ACC112 (cell line): Measurements from ENCODE around the gene CIAPIN1.
"Not testable (repeated sequence)": the region's sequence is repeated elsewhere in the genome, so short reads cannot be mapped to it uniquely, and the experiment has no call there.

Experiments
- H2AFZ ChIP-seq: fragments of 200-600 bp; sonication (generic); one replicate; pipeline ENCODE4 v1.6.0; 2017; ENCODE audit warnings: antibody characterized with exemption, low read length; ENCODE audit not compliant: unreplicated experiment
- H3K27ac ChIP-seq: fragments of 200-600 bp; sonication (generic); 2 replicates; pipeline ENCODE4 v1.5.1; 2014; ENCODE audit warnings: low read depth, mild to moderate bottlenecking, antibody characterized with exemption, low read length, moderate library complexity
- H3K27me3 ChIP-seq: fragments of 200-600 bp; sonication (generic); 2 replicates; pipeline ENCODE4 v1.6.1; 2014; ENCODE audit warnings: mild to moderate bottlenecking, antibody characterized with exemption, low read length, moderate library complexity, mixed read lengths; ENCODE audit not compliant: insufficient read depth
- H3K36me3 ChIP-seq: fragments of 200-600 bp; sonication (generic); 2 replicates; pipeline ENCODE4 v1.6.1; 2016; ENCODE audit warnings: mild to moderate bottlenecking, antibody characterized with exemption, low read length, moderate library complexity, mixed read lengths; ENCODE audit not compliant: insufficient read depth
- H3K4me1 ChIP-seq: fragments of 200-600 bp; sonication (generic); one replicate; pipeline ENCODE4 v1.6.1; 2016; ENCODE audit warnings: low read length, mixed read lengths; ENCODE audit not compliant: insufficient read depth, unreplicated experiment, control insufficient read depth
- H3K4me3 ChIP-seq: fragments of 200-600 bp; sonication (generic); 2 replicates; pipeline ENCODE4 v1.5.1; 2014; ENCODE audit warnings: mild to moderate bottlenecking, low read depth, low read length
- H3K79me2 ChIP-seq: fragments of 200-600 bp; sonication (generic); one replicate; pipeline ENCODE4 v1.6.0; 2016; ENCODE audit warnings: low read length; ENCODE audit not compliant: control insufficient read depth, unreplicated experiment, insufficient read depth

The CIAPIN1 gene

DNA sequence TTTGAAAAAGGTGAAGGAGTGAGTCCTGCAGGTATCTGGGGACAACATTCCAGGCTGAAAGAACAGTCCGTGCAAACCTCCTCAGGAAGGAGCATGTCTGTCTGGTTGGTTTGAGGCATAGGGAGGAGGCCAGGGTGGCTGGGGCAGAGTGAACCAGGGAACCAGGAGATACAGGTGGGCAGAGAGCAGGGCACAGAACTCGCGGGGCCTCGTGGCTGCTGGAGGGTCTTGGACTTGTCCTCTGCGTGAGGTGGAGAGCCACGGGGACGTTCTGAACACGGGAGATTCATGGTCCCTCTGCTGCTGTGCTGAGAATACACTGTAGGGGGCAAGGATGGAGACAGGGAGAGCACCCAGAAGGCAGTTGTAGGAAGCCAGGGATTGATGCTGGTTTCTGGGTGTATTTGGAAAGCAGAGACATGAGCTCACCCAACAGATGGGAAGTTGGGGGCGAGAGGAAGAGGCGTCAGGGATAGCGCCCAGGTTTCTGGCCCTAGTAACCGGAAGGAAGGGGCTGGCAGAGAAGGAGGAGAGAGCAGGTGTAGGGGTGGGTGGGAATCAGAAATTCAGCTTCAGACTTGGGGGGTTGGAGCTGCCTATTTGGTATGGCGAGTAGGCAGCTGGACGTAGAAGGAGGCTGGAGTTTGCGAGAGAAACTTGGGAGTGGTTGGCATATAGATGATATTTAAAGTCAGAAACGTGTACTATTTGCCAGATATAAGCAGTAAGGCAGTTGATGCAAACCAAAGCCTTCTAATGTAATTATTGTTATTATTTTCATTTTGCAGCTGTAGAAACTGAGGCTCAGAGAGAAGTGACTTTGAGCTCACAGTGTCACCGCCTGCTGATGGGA, 43.0 kb downstream of the CIAPIN1 start, which contains the start of gene CCL17:
CCL17 (plus strand) TSS at position 803 of the 853 bp plus-strand sequence. CDS start 9,166 bp downstream, outside the sequence.
- no peak within 1 kb of the TSS for H3K4me3 ChIP-seq
- H3K36me3 ChIP-seq = no peaks in the 10 kb centered on the region
- no peaks in the 10 kb centered on the region for H3K4me1 ChIP-seq
- no peak within 1 kb of the TSS for H2AFZ ChIP-seq
- peaks cover 24% of the 10 kb centered on the region for H3K27me3 ChIP-seq
- H3K79me2 ChIP-seq = no peaks in the 10 kb centered on the region
- H3K27ac ChIP-seq = no peak within 1 kb of the TSS

DNA sequence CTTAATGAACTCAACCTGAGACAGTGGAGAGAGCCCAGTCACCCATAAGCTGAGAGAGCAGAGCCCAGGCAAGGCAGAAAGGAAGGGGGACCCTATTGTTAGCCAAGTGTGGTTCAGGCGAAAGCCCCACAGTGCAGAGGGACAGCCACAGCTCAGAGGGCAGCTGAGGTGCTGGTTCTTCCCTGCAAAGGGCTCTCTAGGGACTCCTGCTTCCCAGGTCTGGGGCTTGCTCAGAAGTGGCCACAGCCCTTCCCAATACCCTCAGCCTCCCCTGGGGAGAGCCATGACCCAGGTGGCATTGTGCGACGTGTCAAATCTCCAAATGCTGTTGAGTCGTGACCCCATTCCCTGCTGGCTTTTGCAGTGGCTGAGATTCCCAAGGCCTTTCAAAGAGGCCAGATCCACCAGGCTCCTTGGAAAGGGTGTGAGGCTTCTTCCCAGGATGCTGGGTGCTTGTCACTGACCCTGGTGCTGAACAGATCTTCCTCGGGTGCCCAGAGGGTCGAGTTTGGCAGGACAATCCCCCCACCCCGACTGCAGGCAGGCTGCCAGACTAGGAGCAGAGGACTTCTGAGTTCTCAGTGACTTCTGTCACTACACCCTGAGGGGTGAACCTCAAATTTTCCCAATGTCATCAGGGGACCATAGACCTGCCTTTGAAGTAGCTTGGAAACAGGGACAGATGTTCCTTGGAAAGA, 45.1 kb downstream of the CIAPIN1 start:
- H3K36me3 ChIP-seq = no peaks in the 10 kb centered on the region

DNA sequence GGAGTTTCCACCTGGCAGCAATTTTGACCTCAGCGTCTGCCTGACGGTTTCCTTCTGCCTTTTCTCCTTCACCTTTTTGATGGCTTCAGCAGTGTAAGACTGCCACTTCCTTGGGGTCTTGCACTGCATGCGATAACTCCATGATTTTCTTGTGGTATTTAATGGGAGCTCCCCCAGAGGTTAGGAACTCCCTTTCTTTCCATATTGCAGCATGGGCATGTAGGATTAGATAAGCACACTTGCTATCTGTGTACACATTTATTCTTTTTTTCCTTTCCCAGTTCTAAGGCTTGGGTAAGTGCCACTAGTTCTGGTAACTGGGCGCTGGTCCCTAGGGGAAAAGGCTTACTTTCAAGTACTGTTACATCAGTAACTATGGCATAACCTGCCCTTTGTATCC, 49.7 kb downstream of the CIAPIN1 start:
- not testable (repeated sequence) for H3K79me2 ChIP-seq, H3K4me1 ChIP-seq, H2AFZ ChIP-seq, H3K4me3 ChIP-seq, H3K36me3 ChIP-seq, H3K27ac ChIP-seq
- peaks cover 22% of the 10 kb centered on the region for H3K27me3 ChIP-seq

More for the DNA sequence above, 45.1 kb downstream of the CIAPIN1 start:
- Histone ChIP-seq H2AFZ (no peak overlapping the region), H3K4me1 (no peaks in the 10 kb centered on the region), H3K27ac (no peak overlapping the region), H3K4me3 (no peak overlapping the region), H3K79me2 (no peaks in the 10 kb centered on the region), H3K27me3 (peaks cover 14% of the 10 kb centered on the region)

DNA sequence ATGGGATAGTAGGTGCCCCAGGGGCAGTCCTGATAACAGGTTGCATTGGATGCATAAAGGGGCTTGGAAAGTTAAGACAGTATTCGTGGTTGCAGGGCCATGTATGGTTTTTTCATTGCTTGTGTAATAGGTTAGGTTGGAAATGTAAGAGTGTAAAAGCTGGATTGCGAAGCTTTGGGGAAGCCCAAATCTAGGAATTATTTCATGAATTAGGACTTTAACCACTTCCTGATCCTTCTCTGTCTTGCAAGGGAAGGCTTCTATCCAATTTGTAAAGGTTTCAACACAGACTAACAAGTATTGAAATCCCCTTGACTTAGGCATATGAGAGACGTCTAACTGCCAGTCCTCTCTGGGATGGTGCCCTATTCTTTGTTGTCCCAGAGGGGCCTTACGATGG, 50.4 kb downstream of the CIAPIN1 start:
- Histone ChIP-seq H2AFZ (no peak overlapping the region), H3K4me1 (no peaks in the 10 kb centered on the region), H3K27ac (no peak overlapping the region), H3K36me3 (no peaks in the 10 kb centered on the region), H3K79me2 (no peaks in the 10 kb centered on the region), H3K4me3 (no peak overlapping the region), H3K27me3 (peaks cover 23% of the 10 kb centered on the region)

DNA sequence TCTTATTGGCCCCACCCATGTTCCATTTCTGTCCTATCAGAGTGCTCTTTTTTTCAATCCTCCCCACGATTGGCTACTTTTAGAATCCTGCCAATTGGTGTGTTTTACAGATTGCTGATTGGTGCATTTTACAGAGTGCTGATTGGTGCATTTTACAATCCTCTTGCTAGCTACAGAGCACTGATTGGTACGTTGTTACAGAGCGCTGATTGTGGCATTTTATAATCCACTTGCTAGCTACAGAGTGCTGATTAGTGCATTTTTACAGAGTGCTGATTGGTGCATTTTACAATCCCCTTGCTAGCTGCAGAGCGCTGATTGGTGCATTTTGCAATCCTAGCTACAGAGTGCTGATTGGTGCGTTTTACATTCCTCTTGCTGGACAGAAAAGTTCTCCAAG, 52.2 kb downstream of the CIAPIN1 start:
- Histone ChIP-seq H2AFZ (no peak overlapping the region), H3K79me2 (no peaks in the 10 kb centered on the region), H3K36me3 (no peaks in the 10 kb centered on the region), H3K27me3 (peaks cover 34% of the 10 kb centered on the region), H3K4me1 (no peaks in the 10 kb centered on the region), H3K4me3 (no peak overlapping the region), H3K27ac (no peak overlapping the region)

DNA sequence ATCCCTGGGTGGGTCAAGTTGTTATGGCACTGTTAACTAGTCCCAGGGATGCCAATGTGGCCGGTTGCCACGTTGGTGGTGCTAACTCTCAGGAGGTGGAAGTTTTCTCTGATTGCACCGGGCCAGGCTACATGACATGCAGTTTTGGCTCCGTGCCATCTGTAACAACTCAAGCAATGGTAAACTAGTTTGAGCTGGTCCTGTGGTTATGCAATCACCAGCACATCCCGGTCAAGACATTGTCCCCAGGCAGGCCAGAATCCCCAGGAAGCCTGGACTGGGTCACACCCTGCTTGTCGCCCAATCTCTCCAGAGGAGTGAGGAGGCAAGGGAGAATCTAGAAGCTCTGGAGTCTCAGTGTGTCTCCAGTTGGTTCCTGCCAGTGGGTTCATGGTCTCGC, 52.7 kb downstream of the CIAPIN1 start:
- Histone ChIP-seq H3K27me3 (peaks cover 33% of the 10 kb centered on the region), H3K36me3 (no peaks in the 10 kb centered on the region), H3K27ac (no peak overlapping the region), H3K79me2 (no peaks in the 10 kb centered on the region), H2AFZ (no peak overlapping the region), H3K4me1 (no peaks in the 10 kb centered on the region), H3K4me3 (no peak overlapping the region)

DNA sequence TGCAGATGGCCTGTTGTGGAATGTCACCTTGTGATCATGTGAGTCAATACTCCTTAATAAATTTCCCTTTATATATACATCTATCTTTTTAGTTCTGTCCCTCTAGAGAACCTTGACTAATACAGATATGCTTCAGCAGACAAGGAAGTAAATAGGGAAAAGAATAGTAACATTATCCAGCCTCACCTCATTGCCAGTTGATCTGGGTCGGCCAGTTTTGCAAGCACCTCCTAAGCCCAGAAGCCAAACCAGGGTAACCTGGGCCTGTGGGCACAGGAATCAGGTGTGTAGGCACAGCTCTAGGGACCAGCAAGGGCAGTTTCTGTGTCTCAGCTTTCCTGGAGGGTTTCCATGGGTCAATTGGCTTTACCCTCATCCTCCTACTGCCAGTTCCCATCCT, 54.5 kb downstream of the CIAPIN1 start:
- peaks cover 33% of the 10 kb centered on the region for H3K27me3 ChIP-seq
- no peak overlapping the region for H2AFZ ChIP-seq
- no peaks in the 10 kb centered on the region for H3K36me3 ChIP-seq
- no peaks in the 10 kb centered on the region for H3K79me2 ChIP-seq
- no peak overlapping the region for H3K27ac ChIP-seq
- H3K4me3 ChIP-seq = no peak overlapping the region
- H3K4me1 ChIP-seq = no peaks in the 10 kb centered on the region

DNA sequence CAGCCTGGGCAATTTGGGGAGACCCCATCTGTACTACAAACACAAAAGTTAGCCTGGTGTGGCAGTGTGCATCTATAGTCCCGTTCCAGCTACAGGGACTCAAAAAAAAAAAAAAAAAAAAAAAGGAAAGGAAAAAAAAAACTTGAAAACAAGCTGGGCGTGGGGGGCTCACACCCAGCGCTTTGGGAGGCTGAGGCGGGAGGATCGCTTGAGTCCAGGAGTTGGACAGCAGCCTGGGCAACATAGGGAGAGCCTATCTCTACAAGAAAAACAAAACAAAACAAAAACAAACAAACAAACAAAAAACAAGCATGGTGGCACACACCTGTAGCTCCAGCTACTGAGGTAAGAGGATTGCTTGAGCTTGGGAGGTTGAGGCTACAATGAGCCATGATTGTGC, 55.5 kb downstream of the CIAPIN1 start:
- Histone ChIP-seq H3K4me1 (peaks cover under 1% of the 10 kb centered on the region), H3K27me3 (peaks cover 28% of the 10 kb centered on the region), H3K36me3 (no peaks in the 10 kb centered on the region), H3K27ac (no peak overlapping the region), H2AFZ (no peak overlapping the region), H3K4me3 (no peak overlapping the region), H3K79me2 (no peaks in the 10 kb centered on the region)

DNA sequence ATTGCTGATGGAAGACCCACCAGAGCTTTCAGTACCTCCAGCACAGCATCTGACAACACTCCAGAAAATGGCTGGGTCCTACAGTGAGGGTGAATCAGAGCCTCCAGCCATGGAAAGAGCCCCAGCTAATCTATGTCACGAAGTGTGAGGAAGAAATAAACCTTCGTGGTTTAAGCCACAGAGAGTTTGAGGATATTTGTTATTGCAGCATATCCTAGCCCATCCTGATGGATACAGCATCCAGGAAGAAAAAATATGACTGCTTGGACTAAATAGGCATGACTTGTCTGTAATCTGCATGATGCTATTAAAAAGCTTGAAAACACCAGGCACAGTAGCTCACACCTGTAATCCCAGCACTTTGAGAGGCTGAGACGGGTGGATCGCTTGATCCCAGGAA, 55.9 kb downstream of the CIAPIN1 start:
- Histone ChIP-seq H3K79me2 (no peaks in the 10 kb centered on the region), H3K27ac (no peak overlapping the region), H3K36me3 (no peaks in the 10 kb centered on the region), H3K27me3 (peaks cover 26% of the 10 kb centered on the region), H3K4me1 (peaks cover 4% of the 10 kb centered on the region), H3K4me3 (no peak overlapping the region), H2AFZ (no peak overlapping the region)

DNA sequence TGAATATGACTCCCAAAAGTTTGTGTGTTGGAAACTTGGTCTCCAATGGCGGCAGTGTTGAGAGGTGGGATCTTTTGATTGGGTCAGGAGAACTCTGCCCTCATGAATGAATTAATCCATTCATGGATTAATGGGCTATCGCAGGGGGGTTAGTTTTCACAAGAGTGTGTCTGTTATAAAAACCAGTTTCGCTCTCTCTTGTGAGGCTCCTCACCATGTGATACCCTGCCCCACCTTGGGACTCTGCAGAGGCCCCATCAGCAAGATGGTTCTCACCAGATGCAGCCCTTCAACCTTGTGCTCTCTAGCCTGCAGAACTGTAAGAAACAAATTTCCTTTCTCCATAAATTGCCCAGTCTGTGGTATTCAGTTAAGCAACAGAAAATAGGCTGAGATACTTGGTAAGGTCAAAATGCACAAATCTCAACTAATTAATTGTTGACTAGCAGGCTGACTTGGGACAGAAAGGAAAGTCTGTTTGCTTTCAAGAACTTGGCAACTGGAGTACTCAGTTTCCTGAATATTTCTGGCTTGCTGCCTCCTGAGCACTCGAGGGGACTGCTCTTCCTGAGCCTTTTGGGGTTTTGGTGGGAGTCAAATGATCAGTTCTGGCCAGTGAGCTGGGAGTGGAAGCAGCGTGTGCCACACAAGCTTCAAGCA, 56.4 kb downstream of the CIAPIN1 start:
- H3K27me3 ChIP-seq = peaks cover 26% of the 10 kb centered on the region
- H2AFZ ChIP-seq = no peak overlapping the region
- no peaks in the 10 kb centered on the region for H3K79me2 ChIP-seq
- H3K27ac ChIP-seq = no peak overlapping the region
- H3K36me3 ChIP-seq = no peaks in the 10 kb centered on the region
- peaks cover 5% of the 10 kb centered on the region for H3K4me1 ChIP-seq
- no peak overlapping the region for H3K4me3 ChIP-seq
